BLaER1 treated with 17β-estradiol and CSF1 and Interleukin-3, amounts not matched to agents 10 nM and 100 nM (cell line): ENCODE data around the gene WNK4.

ENCODE experiments used
- H3K27ac ChIP-seq, 11 experiments: shearing (Covaris generic); formaldehyde crosslinking; 2 replicates each; pipeline ENCODE4 v1.8.1; 2022
- H3K27me3 ChIP-seq, 11 experiments: shearing (Covaris generic); formaldehyde crosslinking; 2 replicates each; pipeline ENCODE4 v1.8.1; 2022
- H3K36me3 ChIP-seq, 11 experiments: shearing (Covaris generic); formaldehyde crosslinking; 2 replicates each; pipeline ENCODE4 v1.8.1; 2022
- H3K4me1 ChIP-seq, 10 experiments: shearing (Covaris generic); formaldehyde crosslinking; 2 replicates each; pipeline ENCODE4 v1.8.1; 2022
- H3K4me2 ChIP-seq, 11 experiments: shearing (Covaris generic); formaldehyde crosslinking; 2 replicates each; pipeline ENCODE4 v1.8.1; 2022
- H3K4me3 ChIP-seq, 10 experiments: shearing (Covaris generic); formaldehyde crosslinking; 2 replicates each; pipeline ENCODE4 v1.8.1; 2022
- H3K9ac ChIP-seq, 11 experiments: shearing (Covaris generic); formaldehyde crosslinking; 2 replicates each; pipeline ENCODE4 v1.8.1; 2022
- H3K9me3 ChIP-seq, 11 experiments: shearing (Covaris generic); formaldehyde crosslinking; replicated peaks in 1 of 11; 2 replicates each; pipeline ENCODE4 v1.8.1; 2022
- H4K20me1 ChIP-seq, 11 experiments: shearing (Covaris generic); formaldehyde crosslinking; 2 replicates each; pipeline ENCODE4 v1.8.1; 2022
- Cebpa-rat ChIP-seq, 11 experiments: shearing (Covaris generic); IDR thresholded peaks; 2 replicates each; pipeline ENCODE4 v1.8.1; 2022

WNK4 gene

DNA sequence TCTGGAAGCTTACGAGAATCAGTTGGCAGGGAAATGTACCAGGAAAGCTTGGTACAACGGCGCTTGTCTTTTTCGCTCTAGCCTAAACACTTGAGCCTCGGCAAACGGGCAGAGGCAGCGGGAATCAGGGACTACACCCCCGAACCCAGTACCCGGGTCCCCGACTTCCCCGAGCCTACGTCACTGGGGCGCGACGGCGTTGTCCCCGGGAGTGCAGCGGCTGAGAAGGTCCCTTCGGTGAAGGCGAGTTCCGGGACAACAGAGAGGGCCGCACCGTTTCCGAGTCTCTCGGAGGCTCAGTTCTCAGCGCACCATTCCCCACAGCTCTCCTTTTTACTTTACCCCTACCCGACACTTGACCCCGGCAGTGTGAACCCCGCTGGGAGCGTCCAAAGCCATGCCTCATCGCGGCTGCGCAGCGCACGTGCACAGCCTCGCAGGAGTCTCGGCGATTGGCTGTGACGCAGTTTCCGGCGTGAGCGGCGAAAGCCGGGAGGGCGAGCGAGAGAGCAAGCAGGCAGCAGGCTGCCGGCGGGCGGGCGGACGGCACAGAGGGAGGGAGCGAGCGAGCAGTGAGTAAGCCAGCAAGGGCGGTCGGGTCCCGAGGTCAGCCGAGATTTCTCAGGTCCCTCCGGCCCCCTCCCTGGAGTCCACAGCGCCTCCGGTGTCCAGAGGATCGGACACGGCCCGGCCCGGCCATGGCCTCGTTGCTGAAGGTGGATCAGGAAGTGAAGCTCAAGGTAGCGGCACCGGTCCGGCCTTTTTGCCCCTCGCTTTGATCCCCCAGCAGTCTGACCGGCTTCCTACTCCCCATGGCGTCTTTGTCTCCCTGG lies 52.7 kb downstream of the WNK4 start, which contains the start of gene PSME3:
PSME3 (plus strand) TSS at position 464 of the 833 bp plus-strand sequence; CDS start at position 699, 235 bp downstream.
- H4K20me1 ChIP-seq, result peaks cover 0 to 45% (median 32%) of the 10 kb centered on the region in 11 experiments; a peak in 15 of 22 replicates
- H3K4me3 ChIP-seq, result peak within 1 kb of the TSS; percentile 78 to 99 (median 89)
- H3K4me1 ChIP-seq, result peaks cover 26 to 36% (median 31%) of the 10 kb centered on the region in 10 experiments
- peaks cover 34 to 40% (median 36%) of the 10 kb centered on the region in 11 experiments for H3K36me3 ChIP-seq
- H3K27ac ChIP-seq, result peak within 1 kb of the TSS; percentile 84 to 98 (median 95)
- no peaks in the 10 kb centered on the region for H3K9me3 ChIP-seq
- no peaks in the 10 kb centered on the region for H3K27me3 ChIP-seq
- no peak for TF ChIP-seq Cebpa-rat (IDR thresholded peaks at IDR 0.05)
- H3K4me2 ChIP-seq, result peak within 1 kb of the TSS; percentile 87 to 99 (median 93)
- peak within 1 kb of the TSS; percentile 90 to 99 (median 95) for H3K9ac ChIP-seq

DNA sequence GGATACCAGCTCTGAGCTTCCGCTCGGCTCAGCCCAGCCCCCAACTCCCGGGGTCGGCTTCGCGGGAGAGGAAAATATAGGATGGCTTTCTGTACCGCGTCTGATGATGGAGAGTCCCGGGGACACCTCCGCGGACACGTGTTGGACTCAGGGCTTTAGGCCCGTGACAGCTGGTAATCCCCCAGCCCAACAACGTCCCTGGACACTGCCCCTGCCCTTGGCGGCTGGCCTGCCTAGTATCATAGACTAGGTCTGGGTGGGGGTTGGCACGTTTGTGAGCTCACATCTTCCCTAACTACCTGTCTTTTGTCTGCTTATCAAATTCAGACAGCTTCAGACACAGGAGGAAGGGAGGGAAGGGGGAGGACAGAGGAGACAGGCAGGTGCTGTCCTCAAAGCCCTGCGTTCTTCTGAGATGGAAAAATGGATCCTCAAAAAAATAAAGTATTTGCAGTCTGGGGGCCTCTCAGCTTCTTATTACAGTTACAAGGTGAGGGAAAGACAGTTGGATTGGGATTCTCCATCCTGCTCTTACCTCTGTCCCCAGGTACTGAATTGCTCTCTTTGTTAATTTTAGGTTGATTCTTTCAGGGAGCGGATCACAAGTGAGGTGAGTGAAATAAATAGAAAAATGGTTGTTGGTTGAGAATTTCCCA lies 53.5 kb downstream of the WNK4 start:
- Histone ChIP-seq H3K27ac (peak overlapping the region; percentile 84 to 98 (median 95)), H3K9ac (peak overlapping the region; percentile 90 to 99 (median 95)), H4K20me1 (peaks cover 0 to 53% (median 40%) of the 10 kb centered on the region in 11 experiments; a peak in 17 of 22 replicates), H3K9me3 (no peaks in the 10 kb centered on the region), H3K27me3 (no peaks in the 10 kb centered on the region), H3K36me3 (peaks cover 42 to 47% (median 44%) of the 10 kb centered on the region in 11 experiments), H3K4me2 (peak overlapping the region; percentile 87 to 99 (median 93)), H3K4me3 (peak overlapping the region; percentile 78 to 99 (median 89)), H3K4me1 (peaks cover 26 to 36% (median 31%) of the 10 kb centered on the region in 10 experiments)
- no peak for TF ChIP-seq Cebpa-rat (IDR thresholded peaks at IDR 0.05)

DNA sequence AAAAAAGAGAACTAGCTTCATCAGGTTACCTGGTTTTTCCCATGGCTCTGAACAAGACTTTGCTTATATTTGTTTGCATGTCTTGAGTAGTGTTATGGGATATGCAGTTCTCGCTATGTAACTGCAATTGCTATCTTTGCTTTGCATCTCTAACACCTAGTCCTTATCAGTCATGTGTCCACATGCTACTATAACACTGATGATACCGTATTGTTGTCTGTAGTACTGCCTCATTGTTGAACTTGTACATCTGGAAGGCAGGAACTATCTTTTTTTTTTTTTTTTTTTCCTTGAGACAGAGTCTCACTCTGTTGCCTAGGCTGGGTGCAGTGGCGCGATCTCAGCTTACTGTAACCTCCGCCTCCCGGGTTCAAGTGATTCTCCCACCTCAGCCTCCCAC lies 55.3 kb downstream of the WNK4 start:
- Histone ChIP-seq H4K20me1 (peaks cover 0 to 71% (median 50%) of the 10 kb centered on the region in 11 experiments; a peak in 17 of 22 replicates), H3K4me1 (peaks cover 26 to 36% (median 31%) of the 10 kb centered on the region in 10 experiments), H3K36me3 (peaks cover 60 to 65% (median 62%) of the 10 kb centered on the region in 11 experiments), H3K4me3 (peak overlapping the region in 3 of 10 experiments; percentile 89 to 96 (median 89); a peak in 1 of 20 replicates), H3K27me3 (no peaks in the 10 kb centered on the region), H3K27ac (no peak overlapping the region), H3K9ac (peak overlapping the region in 5 of 11 experiments; percentile 90 to 97 (median 95); a peak in 8 of 22 replicates), H3K9me3 (no peaks in the 10 kb centered on the region), H3K4me2 (peak overlapping the region; percentile 87 to 99 (median 93); a peak in 16 of 22 replicates)
- no peak for TF ChIP-seq Cebpa-rat (IDR thresholded peaks at IDR 0.05)

DNA sequence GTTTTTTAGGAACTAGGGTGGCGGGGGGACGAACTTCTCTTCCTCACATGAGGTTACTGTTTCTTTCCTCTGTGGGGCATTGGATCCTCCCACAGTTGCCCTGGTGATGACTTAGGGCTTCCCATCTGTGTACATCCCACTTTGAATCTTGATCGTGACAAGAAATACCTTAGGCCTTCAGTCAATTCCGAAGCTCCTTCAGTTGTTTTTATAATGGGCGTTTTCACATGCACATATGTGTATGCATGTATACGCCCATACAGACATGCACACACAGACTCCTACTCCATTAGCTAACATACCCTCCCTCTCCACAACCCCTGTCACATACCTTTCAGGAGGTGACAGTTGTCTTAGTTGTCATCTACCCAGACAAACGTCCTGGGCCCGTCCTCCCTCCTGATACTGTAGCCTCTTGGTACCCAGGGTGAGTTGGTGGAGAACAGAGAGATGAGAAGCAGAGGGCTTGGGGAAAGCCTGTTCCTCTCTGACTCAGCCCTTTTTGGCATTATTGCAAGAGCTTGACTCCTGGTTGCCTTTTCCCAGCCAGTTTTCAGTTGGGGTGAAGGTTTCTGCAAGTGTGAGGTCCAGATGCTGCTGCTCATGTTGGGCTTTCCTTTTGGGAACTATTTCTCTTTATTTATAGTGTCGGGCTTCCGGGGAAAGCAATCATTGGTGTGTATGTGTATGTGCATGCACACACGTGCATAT lies 61.7 kb downstream of the WNK4 start:
- H3K4me3 ChIP-seq, result no peak overlapping the region
- H3K36me3 ChIP-seq, result peaks cover 81 to 97% (median 89%) of the 10 kb centered on the region in 11 experiments
- no peak overlapping the region for H3K27ac ChIP-seq
- peaks cover 0 to 42% (median 11%) of the 10 kb centered on the region in 10 experiments; a peak in 10 of 20 replicates for H3K4me1 ChIP-seq
- peak overlapping the region in 5 of 11 experiments; percentile 12 to 38 (median 22); a peak in 6 of 22 replicates for H3K9ac ChIP-seq
- no peak for TF ChIP-seq Cebpa-rat (IDR thresholded peaks at IDR 0.05)
- no peaks in the 10 kb centered on the region for H3K9me3 ChIP-seq
- no peak overlapping the region for H3K4me2 ChIP-seq
- H3K27me3 ChIP-seq, result no peaks in the 10 kb centered on the region
- H4K20me1 ChIP-seq, result peaks cover 0 to 100% (median 87%) of the 10 kb centered on the region in 11 experiments; a peak in 19 of 22 replicates

DNA sequence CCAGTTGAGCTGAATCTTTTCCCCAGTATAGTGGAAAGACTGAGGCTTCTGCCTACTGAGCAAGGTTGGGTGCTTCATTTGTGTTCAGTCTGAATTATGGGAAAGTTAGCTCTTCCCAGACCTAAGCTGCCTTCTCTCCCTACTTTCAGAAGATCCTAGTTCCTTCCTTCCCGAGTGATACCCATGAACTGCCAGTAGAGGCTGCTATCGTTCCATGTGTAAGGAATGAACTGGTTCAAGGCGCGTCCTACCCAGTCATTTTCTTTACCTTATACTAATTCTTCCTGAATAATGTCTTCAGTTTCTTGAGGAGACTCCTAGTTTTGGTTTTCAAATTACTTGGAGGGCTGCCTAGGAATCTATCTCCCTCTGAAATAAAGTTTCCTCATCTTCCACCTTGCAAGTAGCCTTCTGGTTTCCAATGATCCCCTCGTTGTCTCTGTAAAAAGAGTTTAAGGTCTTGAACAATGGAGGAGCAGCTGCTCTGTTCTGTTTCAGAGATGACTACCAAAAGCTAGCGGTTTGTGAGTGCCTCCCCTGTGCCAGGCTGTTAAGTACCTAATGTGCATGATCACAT lies 63.0 kb downstream of the WNK4 start:
- TF ChIP-seq Cebpa-rat (IDR thresholded peaks at IDR 0.05), result no peak
- H3K4me2 ChIP-seq, result no peak overlapping the region
- H3K9ac ChIP-seq, result peak overlapping the region in 1 of 11 experiments; percentile 2; a peak in 1 of 22 replicates
- peaks cover 0 to 46% (median 11%) of the 10 kb centered on the region in 10 experiments; a peak in 10 of 20 replicates for H3K4me1 ChIP-seq
- peaks cover 68 to 84% (median 76%) of the 10 kb centered on the region in 11 experiments for H3K36me3 ChIP-seq
- H3K27ac ChIP-seq, result no peak overlapping the region
- H3K9me3 ChIP-seq, result no peaks in the 10 kb centered on the region
- H3K4me3 ChIP-seq, result no peak overlapping the region
- H4K20me1 ChIP-seq, result peaks cover 0 to 96% (median 80%) of the 10 kb centered on the region in 11 experiments; a peak in 19 of 22 replicates
- H3K27me3 ChIP-seq, result no peaks in the 10 kb centered on the region

DNA sequence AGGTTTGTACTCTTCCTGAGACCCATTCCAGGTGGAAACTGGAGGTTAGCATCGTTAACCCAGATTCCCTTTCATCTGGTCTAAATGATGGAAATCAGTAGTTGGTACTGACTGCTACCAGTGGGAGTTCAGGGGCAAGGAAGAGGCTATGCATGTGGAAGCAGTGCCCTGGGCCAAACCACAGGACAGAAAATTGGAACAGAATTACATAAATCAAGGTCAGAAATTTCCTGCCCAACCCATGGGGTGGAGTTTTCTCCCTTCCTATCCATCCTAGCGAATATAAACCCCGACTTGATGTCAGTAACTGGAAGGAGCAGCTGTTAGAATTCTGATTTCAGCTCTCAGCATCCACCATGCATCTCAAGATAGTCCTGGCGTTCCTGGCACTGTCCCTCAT lies 63.9 kb downstream of the WNK4 start, which contains the start of gene AOC2:
AOC2 (plus strand) TSS at position 310 of the 400 bp plus-strand sequence; CDS start at position 357, 47 bp downstream.
- peaks cover 60 to 76% (median 68%) of the 10 kb centered on the region in 11 experiments for H3K36me3 ChIP-seq

DNA sequence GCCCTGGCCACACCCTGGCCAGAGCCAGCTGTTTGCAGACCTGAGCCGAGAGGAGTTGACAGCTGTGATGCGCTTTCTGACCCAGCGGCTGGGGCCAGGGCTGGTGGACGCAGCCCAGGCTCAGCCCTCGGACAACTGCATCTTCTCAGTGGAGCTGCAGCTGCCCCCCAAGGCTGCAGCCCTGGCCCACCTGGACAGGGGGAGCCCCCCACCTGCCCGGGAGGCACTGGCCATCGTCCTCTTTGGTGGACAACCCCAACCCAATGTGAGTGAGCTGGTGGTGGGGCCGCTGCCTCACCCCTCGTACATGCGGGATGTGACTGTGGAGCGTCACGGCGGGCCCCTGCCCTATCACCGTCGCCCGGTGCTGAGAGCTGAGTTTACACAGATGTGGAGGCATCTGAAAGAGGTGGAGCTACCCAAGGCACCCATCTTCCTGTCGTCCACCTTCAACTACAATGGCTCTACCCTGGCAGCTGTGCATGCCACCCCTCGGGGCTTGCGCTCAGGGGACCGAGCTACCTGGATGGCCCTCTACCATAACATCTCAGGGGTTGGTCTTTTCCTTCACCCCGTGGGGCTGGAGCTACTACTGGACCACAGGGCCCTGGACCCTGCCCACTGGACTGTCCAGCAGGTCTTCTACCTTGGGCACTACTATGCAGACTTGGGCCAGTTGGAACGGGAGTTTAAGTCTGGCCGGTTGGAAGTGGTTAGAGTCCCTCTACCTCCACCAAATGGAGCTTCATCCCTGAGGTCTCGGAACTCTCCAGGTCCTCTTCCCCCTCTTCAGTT lies 64.5 kb downstream of the WNK4 start:
- H3K4me3 ChIP-seq, result no peak overlapping the region
- H3K27ac ChIP-seq, result no peak overlapping the region
- peaks cover 0 to 56% (median 18%) of the 10 kb centered on the region in 10 experiments; a peak in 12 of 20 replicates for H3K4me1 ChIP-seq
- peak overlapping the region in 1 of 11 experiments; percentile 8; a peak in 1 of 22 replicates for H3K9ac ChIP-seq
- H3K4me2 ChIP-seq, result peak overlapping the region in 2 of 11 experiments; percentile 33 to 49; a peak in 4 of 22 replicates
- TF ChIP-seq Cebpa-rat (IDR thresholded peaks at IDR 0.05), result no peak
- H4K20me1 ChIP-seq, result peaks cover 0 to 85% (median 67%) of the 10 kb centered on the region in 11 experiments; a peak in 19 of 22 replicates
- no peaks in the 10 kb centered on the region for H3K27me3 ChIP-seq
- H3K36me3 ChIP-seq, result peaks cover 53 to 69% (median 61%) of the 10 kb centered on the region in 11 experiments
- no peaks in the 10 kb centered on the region for H3K9me3 ChIP-seq

More for the DNA sequence above, 63.9 kb downstream of the WNK4 start, which contains the start of gene AOC2:
- H3K4me3 ChIP-seq, result no peak within 1 kb of the TSS
- H3K9ac ChIP-seq, result peak within 1 kb of the TSS in 3 of 11 experiments; percentile 2 to 24 (median 8); a peak in 2 of 22 replicates
- H3K4me2 ChIP-seq, result peak within 1 kb of the TSS in 2 of 11 experiments; percentile 33 to 49; a peak in 4 of 22 replicates
- peaks cover 0 to 92% (median 72%) of the 10 kb centered on the region in 11 experiments; a peak in 19 of 22 replicates for H4K20me1 ChIP-seq
- peaks cover 0 to 50% (median 12%) of the 10 kb centered on the region in 10 experiments; a peak in 10 of 20 replicates for H3K4me1 ChIP-seq
- no peaks in the 10 kb centered on the region for H3K27me3 ChIP-seq
- H3K9me3 ChIP-seq, result no peaks in the 10 kb centered on the region
- TF ChIP-seq Cebpa-rat (IDR thresholded peaks at IDR 0.05), result no peak
- H3K27ac ChIP-seq, result no peak within 1 kb of the TSS
